HFFc6 (cell line): Measurements from ENCODE around the gene HOXA4. TPM values are rescaled to one million over a fixed set of nuclear protein-coding genes. Genes with fewer than 3 reads are reported as not detected.

ENCODE experiments used
- DNase-seq: peaks from one replicate; pipeline ENCODE4 v3.0.0-alpha.2; 2018
- H3K27ac Mint-ChIP-seq: 2 replicates; pipeline ENCODE4 v1.8.0; 2020; ENCODE audit warnings: mild to moderate bottlenecking, mixed read lengths
- H3K27me3 Mint-ChIP-seq: 2 replicates; pipeline ENCODE4 v1.8.0; 2021; ENCODE audit warnings: mild to moderate bottlenecking, moderate library complexity, mixed read lengths; ENCODE audit not compliant: insufficient read depth
- H3K36me3 Mint-ChIP-seq: 2 replicates; pipeline ENCODE4 v1.8.0; 2021; ENCODE audit warnings: low read depth, mixed read lengths
- H3K4me1 Mint-ChIP-seq: 2 replicates; pipeline ENCODE4 v1.8.0; 2020; ENCODE audit warnings: low read depth, mixed read lengths
- H3K4me3 Mint-ChIP-seq: 2 replicates; pipeline ENCODE4 v1.8.0; 2020; ENCODE audit warnings: mild to moderate bottlenecking, moderate library complexity, mixed read lengths
- H3K9me3 Mint-ChIP-seq: 2 replicates; pipeline ENCODE4 v1.8.0; 2020; ENCODE audit warnings: mild to moderate bottlenecking, mixed read lengths
- total RNA-seq, 6 experiments: library from RNA; stranded (reverse); fragmentation: NEBNext Ultra II Directional; extraction: Animal tissue kit (Norgen Biotek cat#: 25700); gene quantifications; 2 replicates in 1 of 6; 3 replicates in 5 of 6; pipeline ENCODE4 v1.2.3, GENCODE V29; 2021
- TF ChIP-seq, protein P1 (sequence below): fragments of 200-600 bp; sonication (generic); IDR thresholded peaks from 2 replicates; pipeline ENCODE4 v1.5.0; 2021; ENCODE audit warnings: antibody characterized with exemption, mild to moderate bottlenecking

HOXA4 gene
- total RNA-seq, 6 experiments from 2014 or later = 0.38 to 1.0 (median 0.47) TPM

GRCh38 chr7:27113991-27114769 lies 16.4 kb downstream of the HOXA4 start:
- H3K9me3 Mint-ChIP-seq = no peaks in the 10 kb centered on the region
- peak overlapping the region; percentile 54; the same call in 1 of the 2 replicates for H3K4me3 Mint-ChIP-seq
- TF ChIP-seq, protein P1, sequence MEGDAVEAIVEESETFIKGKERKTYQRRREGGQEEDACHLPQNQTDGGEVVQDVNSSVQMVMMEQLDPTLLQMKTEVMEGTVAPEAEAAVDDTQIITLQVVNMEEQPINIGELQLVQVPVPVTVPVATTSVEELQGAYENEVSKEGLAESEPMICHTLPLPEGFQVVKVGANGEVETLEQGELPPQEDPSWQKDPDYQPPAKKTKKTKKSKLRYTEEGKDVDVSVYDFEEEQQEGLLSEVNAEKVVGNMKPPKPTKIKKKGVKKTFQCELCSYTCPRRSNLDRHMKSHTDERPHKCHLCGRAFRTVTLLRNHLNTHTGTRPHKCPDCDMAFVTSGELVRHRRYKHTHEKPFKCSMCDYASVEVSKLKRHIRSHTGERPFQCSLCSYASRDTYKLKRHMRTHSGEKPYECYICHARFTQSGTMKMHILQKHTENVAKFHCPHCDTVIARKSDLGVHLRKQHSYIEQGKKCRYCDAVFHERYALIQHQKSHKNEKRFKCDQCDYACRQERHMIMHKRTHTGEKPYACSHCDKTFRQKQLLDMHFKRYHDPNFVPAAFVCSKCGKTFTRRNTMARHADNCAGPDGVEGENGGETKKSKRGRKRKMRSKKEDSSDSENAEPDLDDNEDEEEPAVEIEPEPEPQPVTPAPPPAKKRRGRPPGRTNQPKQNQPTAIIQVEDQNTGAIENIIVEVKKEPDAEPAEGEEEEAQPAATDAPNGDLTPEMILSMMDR = no peak
- H3K27ac Mint-ChIP-seq = no peak overlapping the region
- DNase-seq = no peak
- no peaks in the 10 kb centered on the region; the same call in 1 of the 2 replicates for H3K36me3 Mint-ChIP-seq
- H3K4me1 Mint-ChIP-seq = peaks cover 31% of the 10 kb centered on the region
- peaks cover 16% of the 10 kb centered on the region for H3K27me3 Mint-ChIP-seq

DNA sequence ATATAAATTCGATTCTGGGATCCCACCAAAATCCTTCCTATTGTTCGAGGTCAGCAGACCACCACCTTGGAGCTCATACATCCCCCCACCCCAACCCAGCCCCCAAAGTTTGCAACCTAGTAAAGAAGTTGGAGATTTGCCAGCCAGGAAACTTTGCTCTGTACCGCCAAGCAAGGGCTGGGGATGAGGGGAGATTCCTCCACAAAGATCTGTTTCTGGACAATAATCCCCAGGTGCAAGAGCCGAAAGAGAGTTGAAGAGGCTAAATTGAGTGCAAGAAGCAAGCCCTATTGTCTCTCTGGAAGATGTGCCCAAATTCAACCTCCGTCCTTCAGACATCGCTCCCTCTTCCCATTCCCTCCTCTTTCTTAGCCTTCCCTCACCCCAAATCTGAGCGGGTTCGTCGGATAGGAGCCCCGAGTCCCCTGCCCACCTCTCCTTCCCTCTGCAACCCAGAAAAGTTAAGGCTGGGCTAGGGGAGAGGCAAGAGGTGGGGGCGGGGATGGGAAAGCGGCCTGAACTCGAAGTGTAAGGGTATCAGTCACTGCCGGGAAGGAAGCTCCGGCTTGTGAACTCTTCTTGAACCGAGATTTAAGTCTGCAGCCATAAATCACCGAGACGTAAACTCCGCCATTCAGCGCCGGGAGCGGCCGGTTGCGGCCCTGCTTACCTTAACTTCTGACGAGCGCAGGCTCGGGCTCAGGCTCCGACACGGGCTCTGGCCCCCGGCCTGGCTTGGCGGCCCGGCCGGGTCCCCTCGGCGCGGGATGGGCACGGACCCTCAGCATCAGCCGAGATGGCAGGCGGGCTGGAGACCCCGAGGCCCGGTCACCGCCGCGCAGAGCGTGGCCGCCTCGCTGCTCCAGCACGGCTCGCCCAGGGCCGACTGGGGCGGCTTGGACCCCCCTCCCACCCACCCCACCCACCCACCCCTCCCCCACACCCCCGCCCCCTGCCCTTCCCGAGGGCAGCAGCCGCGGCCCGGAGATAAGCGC lies 17.3 kb downstream of the HOXA4 start:
- TF ChIP-seq, protein P1 = no peak
- Mint-ChIP-seq H3K36me3 (peaks cover 3% of the 10 kb centered on the region), H3K27me3 (peaks cover 9% of the 10 kb centered on the region), H3K9me3 (no peaks in the 10 kb centered on the region), H3K4me3 (peak overlapping the region; percentile 45; the same call in 1 of the 2 replicates), H3K27ac (no peak overlapping the region), H3K4me1 (peaks cover 31% of the 10 kb centered on the region)
- no peak for DNase-seq

GRCh38 chr7:27112361-27112760 lies 18.2 kb downstream of the HOXA4 start:
- Mint-ChIP-seq H3K9me3 (no peaks in the 10 kb centered on the region), H3K36me3 (peaks cover 7% of the 10 kb centered on the region; the same call in 1 of the 2 replicates), H3K27ac (no peak overlapping the region), H3K4me1 (peaks cover 31% of the 10 kb centered on the region), H3K27me3 (peaks cover 12% of the 10 kb centered on the region), H3K4me3 (no peak overlapping the region)
- DNase-seq = no peak
- TF ChIP-seq, protein P1 = no peak

- Mint-ChIP-seq H3K4me1 (peaks cover 36% of the 10 kb centered on the region), H3K9me3 (no peaks in the 10 kb centered on the region), H3K27me3 (peaks cover 12% of the 10 kb centered on the region), H3K4me3 (no peak overlapping the region), H3K27ac (no peak overlapping the region), H3K36me3 (peaks cover 8% of the 10 kb centered on the region; the same call in 1 of the 2 replicates)
- no peak for DNase-seq
- TF ChIP-seq, protein P1 = no peak
Observed at GRCh38 chr7:27111751-27112277, 18.7 kb downstream of the HOXA4 start.

DNA sequence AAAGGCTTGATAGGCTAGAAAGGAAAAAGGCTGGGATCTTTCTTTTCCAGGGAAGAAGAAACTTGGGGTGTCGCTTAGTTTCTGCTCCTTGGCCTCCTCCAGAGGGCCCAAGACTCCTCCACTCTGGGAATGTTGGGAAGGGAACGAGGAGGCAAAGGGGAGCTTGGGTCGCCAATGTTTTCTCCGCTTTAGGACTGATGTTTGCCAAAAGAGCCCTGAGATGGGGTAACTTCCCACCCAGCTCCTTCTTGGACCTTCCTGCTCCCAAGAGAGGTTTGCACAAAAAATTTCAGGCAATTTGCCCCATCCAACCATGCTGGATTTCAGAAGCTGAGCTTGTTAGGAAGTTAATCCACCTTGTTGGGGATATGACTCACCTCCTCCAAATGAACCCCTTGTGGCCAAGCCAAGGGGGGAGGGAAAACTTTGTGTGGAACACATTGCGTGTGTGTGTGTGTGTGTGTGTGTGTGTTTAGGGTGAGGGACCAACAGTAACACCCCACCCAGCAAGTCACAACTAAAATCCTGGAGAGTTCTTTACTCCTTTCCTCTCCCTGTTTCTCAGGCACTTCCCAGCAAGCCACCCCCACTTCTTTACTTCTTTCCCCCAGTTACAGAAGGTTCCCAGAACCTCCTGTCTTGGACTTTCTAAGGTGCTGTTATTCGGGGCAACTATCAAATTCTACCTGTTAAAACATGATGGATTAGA lies 19.4 kb downstream of the HOXA4 start:
- Mint-ChIP-seq H3K4me1 (peaks cover 39% of the 10 kb centered on the region), H3K4me3 (peak overlapping the region; percentile 22; the same call in 1 of the 2 replicates), H3K36me3 (peaks cover 8% of the 10 kb centered on the region; the same call in 1 of the 2 replicates), H3K27me3 (peaks cover 12% of the 10 kb centered on the region), H3K9me3 (no peaks in the 10 kb centered on the region), H3K27ac (no peak overlapping the region)
- TF ChIP-seq, protein P1 = no peak
- no peak for DNase-seq
